GM21825 (cell line): Measurements from ENCODE around the gene ATP10A.

Source experiments
- ATAC-seq: cut with Tn5 transposase; IDR thresholded peaks from one replicate; pipeline ENCODE4 v1.9.1; 2021; ENCODE audit warnings: mild to moderate bottlenecking, moderate library complexity; ENCODE audit not compliant: unreplicated experiment

Gene ATP10A

DNA sequence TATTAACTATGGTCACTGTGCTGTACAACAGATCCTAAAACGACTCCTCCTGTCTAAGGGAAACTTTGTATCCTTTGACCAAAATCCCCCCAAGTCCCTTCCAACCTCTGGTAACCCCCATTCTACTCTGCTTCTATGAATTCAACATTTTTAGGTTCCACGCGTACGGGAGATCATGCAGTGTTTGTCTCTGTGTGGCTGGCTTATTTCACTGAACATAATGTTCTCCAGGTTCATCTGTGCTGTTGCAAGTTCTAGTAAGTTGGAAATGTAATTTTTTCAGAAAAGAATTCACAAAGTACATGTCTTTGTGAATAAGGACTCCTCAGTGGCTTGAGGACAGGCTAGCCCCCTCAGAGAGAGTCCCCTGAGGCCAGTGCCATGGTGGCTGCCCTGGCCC lies 66.1 kb downstream of the ATP10A start:
- no peak for ATAC-seq

DNA sequence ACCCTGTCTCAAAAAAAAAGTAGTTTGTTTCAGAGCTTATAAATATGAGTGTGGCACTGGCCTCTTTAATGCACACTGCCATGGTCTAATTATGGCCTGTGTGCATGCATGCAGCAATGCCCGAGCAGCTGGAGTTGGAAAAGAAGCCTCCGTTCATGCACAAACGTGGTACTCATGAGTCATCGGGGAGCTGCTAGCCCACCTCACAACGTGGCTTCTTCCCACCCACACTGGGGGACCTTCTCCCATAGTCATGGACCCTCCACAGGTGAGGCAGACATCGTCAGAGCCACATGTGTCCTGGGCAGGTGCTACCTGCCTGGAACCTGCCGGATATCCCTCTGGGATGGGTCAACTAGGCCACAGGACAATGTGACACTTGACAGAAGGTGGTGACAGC lies 66.7 kb downstream of the ATP10A start:
- ATAC-seq, result no peak

DNA sequence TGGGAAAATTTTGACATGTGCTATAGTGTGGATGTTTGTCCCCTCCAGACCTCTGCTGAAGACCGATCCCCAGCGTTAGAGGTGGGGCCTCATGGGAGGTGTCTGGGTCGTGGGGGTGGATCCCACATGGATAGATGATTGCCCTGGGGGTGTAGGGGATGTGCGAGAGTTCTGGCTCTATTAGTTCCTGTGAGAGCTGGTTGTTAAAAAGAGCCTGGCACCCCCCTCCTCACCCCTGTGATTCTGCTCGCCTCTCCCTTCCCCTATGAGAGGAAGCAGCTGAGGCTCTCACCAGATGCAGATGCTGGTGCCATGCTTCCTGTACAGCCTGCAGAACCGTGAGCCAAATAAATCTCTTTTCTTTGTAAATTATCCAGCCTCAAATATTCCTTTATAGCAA lies 67.4 kb downstream of the ATP10A start:
- ATAC-seq, result no peak

DNA sequence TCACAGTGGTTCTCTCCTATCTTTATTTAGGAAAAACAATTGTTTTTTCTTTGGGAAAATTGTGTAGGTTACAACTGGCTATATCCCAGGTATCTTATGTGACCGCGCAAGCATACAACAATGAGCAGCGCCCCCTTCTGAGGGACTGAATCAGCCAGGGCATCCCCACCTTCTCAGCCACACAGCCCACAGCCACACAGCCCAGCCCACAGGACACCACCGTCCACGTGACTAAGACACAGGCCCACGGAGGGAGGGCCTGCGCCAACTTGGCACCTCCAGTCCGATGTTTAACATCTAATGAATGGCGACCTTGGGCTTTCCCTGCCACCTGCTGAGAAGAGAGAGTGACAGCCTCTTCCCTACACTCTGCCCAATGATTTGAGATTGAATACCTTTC lies 68.1 kb downstream of the ATP10A start:
- no peak for ATAC-seq

DNA sequence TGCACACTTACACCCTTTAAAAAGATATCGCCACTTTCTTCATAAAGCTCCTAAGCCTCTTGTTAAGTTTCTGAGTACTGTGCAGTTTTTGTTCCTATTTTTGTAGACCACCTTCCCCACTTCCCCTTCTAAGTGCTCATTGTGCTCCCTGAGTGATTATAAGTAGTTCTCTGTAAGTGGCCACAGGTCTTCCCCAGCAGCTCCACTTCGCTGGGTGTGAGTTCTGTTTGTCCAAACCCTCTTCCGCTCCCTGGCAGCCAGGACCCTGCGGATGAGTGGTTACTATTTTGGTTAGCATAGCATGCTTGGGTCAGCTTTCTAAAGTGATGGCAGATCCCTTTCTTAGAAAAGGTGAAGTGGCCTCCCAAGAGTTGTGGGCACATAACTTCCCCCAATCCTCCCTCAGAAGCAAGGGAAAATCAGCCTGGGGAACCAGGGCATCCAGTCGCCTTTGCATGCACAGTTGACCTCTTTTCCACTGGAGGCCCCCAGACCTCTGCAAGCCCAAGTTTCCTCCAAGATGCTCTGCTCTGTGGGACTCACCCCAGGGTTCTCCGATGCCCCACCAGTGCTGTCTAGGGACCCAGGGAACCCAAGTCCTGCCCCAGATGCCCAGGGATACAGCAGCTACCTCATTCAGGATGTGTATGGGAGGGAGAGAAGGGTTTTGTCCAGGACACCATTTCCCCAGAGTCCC lies 69.6 kb downstream of the ATP10A start:
- ATAC-seq, result peak; percentile 85

DNA sequence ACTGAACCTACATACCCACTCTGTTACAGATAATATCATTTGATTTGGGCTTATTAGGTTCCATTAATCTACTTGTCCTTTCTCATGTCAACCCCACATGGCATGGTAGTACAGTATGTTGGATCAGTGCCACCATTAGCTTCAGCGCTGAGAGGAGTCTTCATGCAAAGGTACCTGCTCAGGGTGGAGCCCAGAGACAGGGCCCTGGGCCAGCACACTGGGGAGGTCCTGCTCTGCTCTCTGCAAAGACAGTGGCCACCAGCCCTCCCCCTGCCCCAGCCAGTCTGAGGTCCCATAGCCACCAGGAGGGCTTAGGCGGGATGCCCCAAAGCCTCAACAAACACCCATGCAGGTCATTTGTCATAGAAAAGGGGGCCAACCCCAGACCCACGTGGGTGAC lies 71.0 kb downstream of the ATP10A start:
- no peak for ATAC-seq

DNA sequence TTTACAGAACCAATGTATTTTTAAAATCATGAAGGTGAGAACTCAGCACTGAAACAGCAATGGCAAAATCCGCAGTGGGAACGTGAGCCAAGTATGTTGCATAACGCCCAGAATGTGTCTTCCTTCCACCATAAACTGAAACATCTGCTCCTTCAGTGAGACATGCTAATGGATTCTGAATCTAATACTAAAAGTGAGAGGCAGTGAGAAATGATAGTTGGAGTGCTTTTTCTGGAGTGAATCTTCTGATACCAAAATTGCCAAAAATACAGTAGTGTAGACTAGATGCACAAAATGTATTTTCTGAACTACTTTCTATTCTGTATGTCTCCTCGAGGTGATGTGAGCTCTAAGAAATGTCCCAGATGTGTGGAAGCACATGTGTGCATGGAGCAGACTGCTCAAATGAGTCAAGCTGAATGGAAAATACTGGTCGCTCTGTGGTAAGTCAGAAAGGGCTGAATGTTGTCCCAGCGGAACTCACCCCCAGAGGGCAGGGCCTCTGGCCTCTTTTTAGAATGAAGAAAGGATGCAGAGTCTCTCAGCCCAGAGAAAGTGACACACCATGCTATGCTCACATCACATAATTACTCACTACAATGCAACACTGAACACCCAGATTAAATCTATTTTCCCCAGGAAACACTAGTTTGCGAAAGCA lies 73.0 kb downstream of the ATP10A start:
- ATAC-seq, result no peak

DNA sequence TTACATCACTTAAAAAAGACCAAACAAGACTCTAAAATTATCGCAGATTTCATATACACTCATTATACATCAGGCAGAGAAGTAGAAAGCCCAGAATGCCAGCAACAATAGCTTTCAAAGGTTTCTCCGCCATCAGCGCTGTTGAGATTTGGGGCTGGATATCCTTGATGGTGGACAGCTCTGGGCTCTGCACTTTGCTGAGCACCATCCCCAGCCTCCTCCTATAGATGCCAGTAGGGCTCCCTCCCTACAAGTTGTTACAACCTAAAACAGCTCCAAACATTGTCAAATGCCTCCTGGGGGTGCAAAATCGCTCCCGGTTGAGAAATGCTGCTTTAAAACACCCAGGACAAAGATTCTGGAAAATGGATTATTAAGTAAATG lies 73.5 kb downstream of the ATP10A start:
- ATAC-seq, result no peak

DNA sequence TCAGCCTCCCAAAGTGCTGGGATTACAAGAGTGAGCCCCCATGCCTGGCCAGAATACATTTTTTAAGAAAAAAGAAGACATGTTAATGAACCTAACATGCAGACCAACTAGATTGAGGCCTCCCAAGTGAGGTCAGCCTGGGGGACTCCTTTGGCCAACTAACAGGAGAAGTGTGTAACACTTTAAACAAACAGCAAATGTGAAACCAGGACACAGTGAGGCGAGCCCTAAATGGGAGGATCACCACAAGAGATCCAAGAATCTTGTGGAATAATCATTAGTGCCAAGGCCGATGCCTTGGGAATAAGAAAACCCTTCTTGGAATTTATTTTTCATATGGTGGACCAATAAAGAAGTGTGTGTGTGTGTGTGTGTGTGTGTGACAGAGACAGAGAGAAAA lies 73.9 kb downstream of the ATP10A start:
- ATAC-seq, result no peak

DNA sequence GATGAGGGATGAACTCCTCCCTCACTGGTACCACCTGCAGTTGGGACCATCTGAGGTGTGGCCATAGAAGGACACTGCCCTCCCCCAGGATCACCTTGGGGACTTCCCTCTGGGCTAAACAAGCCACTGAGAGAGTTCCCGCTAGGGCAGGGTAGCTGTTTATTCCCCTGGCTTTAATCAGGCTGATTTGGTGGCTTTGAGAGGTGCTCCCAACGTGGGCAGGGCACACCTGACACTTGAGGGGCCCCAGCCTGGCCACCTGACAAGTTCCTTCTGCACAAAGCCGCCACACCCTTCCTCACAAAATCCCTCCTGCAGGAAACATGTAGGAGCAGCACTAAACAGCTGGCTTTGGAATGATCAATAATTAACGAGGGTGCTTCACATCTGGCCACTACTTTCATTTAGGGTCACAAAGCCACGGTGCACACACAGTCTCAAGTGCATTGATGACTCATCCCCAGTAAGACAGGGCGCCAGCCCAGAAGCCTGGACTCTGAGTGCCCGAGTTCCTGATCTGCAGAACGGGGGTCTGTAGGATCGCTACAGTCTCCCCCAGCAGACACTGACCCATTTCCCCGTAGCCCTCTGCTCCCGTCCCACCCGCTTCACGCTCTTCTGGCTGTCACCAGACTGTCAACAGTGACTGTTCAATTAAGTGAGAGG lies 75.1 kb downstream of the ATP10A start:
- peak; percentile 49 for ATAC-seq

DNA sequence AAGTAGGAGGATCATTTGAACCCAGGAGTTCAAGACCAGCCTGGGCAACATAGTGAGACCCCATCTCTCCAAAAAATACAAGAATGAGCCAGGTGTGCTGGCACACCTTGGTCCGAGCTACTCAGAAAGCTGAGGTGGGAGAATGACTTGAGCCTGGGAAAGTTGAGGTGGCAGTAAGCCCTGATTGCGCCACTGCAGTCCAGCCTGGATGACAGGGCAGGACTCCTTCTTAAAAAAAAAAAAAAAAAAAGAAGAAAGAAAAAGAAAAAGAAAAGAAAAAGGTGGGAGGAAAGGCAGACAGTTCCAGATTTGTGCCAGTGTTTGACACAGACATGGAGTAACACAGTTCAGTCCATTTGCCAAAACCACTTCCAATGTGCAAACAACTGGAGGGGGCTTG lies 75.7 kb downstream of the ATP10A start:
- no peak for ATAC-seq

DNA sequence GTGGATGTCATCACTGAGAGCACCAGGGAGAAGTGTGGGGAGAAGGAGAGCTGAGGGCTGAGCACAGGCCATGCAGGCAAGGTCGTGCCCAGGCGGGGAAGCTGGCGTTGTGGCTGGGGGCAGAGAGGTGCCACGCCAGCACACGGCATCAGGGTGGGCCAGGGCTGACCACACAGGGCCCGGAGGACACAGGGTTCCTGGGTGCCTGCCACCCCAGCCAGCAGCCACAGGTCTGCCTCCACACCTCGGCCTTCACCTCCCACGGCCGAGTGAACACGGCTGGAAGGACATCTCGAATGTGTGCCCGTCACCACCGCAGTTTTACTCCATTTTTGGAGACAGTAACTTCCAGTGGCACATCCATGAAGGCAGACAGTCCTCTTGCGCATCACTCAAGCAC lies 77.1 kb downstream of the ATP10A start:
- ATAC-seq, result no peak

DNA sequence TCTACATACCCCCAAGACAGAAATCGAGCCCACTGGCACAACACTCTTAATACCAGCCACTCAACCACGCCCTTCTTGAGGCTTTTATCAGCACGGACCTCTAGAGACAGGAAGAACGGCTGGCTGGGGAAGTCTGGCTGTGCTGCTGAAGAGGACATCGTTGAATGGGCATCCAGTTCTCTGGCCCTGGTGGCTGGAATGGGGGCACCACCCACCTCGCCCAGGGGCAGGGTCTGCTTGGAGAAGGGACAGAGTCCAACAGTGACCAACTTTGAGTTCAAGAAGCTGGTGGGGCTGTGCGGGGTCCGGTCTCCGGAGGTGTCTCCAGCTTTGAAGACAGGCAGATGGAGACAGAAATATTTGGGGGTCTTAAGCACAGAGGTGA lies 77.5 kb downstream of the ATP10A start:
- no peak for ATAC-seq

DNA sequence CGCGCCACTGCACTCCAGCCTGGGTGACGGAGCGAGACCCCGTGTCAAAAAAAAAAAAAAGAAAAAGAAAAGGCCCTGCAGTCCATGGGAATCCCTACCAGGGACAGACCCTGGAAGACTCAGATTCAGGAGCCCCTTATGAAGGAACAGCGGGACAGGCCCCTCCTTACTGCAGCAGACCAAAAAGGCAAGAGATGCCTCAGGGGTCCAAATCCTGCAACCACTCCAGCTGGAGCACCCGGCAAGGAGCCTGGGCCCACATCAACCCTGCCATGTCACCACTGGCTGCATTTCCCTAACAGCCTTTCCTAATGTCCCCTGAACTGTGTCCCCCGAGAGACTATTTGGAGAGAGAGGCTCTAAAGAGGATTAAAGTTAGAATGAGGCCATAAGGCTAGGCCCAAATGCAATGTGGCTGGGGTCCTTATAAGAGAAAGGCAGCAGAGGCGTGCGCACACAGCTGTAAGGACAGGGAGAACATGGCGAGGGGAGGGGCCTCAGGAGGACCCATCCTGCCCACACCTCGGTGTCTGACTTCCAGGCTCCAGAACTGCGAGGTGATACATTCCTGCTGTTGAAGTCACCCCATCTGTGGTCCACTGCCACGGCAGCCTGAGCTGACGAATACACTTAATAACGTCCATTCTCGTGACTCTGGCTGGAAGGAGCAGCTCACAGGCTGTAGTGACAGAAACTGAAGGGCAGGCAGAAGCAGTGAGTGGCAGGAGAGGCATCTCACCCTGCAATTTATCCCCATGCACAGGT lies 78.1 kb downstream of the ATP10A start:
- no peak for ATAC-seq

DNA sequence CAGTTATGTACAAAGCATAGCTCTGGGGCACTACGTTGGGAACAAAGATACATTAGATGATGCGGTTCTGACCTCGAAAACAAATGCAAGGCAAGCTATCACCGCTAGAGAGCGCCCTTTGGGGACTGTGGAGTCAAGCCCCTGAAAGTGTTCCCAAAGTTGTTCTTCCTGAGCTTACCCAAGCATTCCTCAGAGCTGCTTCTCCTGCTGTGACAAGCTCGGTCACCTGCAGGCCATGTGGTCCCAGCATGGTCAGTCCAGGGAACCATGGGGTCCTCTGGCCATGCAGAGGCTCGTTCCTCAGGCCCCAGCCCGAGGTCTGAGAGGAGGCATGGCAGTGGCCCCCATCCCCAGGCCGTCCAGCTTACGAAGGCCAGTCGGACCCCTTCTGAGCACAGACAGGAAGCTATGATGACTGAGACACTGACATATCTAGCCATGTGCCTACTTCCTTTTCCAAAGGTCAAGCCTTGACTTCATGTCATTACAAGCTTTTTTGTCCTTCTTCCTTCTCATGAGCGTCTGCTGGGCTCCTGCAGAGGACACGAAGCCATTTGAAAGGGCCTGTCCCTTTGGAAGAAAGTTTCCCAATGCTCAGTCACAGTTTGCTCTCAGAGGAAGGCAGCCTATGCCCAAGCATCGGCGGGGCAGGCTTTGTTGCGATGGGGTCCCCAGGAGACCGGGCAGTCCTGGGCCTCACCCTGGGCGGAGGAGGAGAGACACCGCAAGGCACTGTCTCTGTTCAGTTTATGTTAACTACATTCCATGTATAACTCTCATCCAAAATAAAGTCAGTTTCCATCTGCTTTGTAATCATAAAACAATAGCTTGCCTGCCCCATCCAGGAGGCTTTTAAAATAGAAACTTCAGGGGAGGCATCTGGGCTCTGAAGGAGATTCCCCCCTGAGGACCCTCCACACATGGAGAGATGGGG lies 79.3 kb downstream of the ATP10A start:
- ATAC-seq, result no peak

DNA sequence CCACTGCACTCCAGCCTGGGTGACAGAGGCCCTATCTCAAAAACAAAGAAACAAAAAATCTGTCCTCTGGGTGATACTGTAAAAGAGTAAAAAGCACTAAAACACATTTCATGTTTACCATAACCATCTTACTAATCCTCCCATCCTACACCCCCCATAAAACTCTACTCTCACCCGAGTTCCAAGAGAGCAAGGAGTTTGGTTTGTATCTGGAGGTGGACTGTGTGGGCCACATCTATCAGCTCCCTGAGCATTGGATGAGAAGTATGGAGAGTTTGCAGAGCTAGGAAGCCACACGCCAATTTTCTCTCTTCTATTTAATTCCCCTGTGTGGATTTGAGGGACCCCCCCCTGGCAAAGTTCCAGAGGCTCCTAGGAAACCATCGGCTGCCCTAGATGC lies 80.0 kb downstream of the ATP10A start:
- ATAC-seq, result no peak

DNA sequence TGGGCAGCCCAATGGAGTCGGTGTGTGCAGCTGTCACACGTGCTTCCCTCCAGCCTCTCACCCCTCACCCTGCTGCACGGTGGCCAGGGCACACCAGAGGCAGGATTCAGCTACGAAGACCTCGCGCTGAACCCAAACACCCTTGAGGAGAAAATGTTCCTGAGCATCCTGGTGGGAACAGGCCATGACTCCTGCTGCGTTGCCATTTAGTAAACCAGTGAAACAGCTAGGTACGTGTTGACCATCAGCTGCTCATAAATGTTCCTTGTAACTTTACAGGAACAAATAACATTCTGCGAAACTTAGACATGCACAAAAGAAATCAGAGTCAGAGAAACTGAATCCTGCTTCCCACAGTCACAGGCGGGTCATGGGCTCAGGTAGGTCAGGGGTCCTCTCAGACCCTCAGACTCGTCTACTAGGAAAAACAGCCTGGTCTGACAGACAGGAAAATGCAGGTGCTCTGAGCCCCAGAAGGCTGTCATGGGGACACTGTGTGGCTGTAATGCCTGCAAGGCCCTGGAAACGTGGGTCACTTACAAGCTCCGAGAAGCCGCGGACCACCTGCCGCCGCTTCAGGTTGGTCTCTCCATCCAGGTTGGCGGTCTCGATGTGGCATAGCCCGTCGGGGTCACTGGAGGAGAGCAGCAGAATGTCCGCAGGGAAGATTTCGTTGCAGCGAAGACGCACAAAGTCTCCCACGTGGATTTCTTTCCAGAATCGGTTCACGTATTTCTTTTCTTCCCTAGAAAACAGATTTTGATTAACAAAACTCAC lies 82.5 kb downstream of the ATP10A start:
- ATAC-seq, result no peak

DNA sequence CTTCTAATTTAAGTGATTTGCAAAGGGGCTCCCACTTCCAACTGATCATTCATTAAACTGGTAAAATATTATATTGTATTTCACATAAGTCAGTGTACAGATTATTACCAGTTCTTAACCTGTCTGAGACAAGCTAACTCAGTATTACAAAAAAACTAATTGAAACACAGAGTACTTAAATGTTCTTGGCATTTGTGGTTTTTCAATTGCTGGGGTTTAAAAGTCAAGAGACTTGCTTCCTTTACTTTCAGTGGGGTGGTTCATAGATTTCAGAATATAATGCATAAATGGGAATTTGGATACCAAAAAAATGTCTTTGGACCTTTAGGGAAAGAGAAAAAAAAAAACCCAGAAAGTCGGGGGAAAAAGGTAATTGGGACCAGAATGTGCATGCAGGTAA lies 85.0 kb downstream of the ATP10A start:
- ATAC-seq, result no peak

DNA sequence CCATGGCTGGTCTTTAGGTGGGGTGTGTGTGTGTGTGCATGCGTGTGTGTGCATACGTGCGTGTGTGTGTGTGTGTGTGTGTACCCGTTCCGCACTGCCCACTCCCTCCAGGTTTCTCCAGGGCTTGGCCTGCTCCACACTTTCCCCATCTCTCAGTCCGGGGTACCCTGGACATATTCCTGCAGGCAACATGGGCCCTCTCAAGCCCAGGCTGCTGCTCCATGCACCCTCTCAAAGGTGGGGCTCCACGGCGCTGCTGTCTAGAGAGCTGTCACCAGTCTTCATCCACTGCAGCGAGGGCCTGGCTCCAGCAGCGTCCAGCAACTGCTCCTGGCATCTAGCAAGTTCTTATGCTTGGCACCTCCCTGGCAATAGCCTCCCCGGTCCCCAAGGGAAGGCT lies 86.1 kb downstream of the ATP10A start:
- ATAC-seq, result no peak
